K562 (cell line): ENCODE results near the gene LEPR. TPM values are rescaled to one million over a fixed set of nuclear protein-coding genes. Genes with fewer than 3 reads are reported as not detected.

Experiments used
- ATAC-seq: fragments of 200-7000 bp; cut with Tn5 transposase; 3 replicates; pipeline ENCODE4 v1.9.1; 2020; ENCODE audit warnings: moderate library complexity
- BruUV-seq: library from RNA; stranded (reverse); fragments of 400-500 nt; replicated peaks from 2 replicates; lab custom pipeline; 2021; lab: Mats Ljungman, UMichigan
- CTCF ChIA-PET: fragments of 300-600 bp; formaldehyde crosslinking; extraction: SDS; loops from one replicate; lab custom pipeline; 2021; ENCODE audit warnings: low intra/inter-chr PET ratio; lab: Yijun Ruan, JAX
- POLR2A ChIA-PET: fragments of 300-600, 350-650 bp; sonication (Branson Sonifier 250); formaldehyde crosslinking; extraction: SDS; loops from one replicate; lab custom pipeline; 2021; ENCODE audit warnings: antibody characterized with exemption, inconsistent platforms; lab: Yijun Ruan, JAX
- DNase-seq, 4 experiments: peaks; one replicate each; pipeline versions ENCODE4 v3.0.0 to v3.0.0-alpha.2; 2011 to 2018; ENCODE audit warnings: low spot score in 3 of 4, mixed read lengths in 3 of 4; ENCODE audit errors: extremely low read depth in 1 of 4
- FAIRE-seq: peaks from 2 replicates; lab custom pipeline; 2011; peaks lifted over from hg19 to GRCh38; lab: Jason Lieb, UNC
- H2AFZ ChIP-seq: 2 replicates; pipeline ENCODE4 v1.6.0; 2011; ENCODE audit warnings: low read depth, low read length, control low read depth, inconsistent platforms
- H3K27ac ChIP-seq: fragments of 200-600 bp; 3 replicates; pipeline ENCODE4 v1.8.0; 2011; ENCODE audit warnings: low read depth, mild to moderate bottlenecking, control low read depth, inconsistent platforms, low read length, moderate library complexity, mixed read lengths; ENCODE audit errors: extremely low read depth
- H3K27me3 ChIP-seq, 2 experiments: fragments of 300-600 bp in 1 of 2; 2 replicates in 1 of 2; 3 replicates in 1 of 2; pipeline versions ENCODE4 v1.6.0 to v1.8.0; 2011; ENCODE audit warnings: inconsistent platforms in 2 of 2, low read length in 2 of 2, mild to moderate bottlenecking in 1 of 2, mixed read lengths in 1 of 2, moderate library complexity in 1 of 2; ENCODE audit not compliant: control insufficient read depth in 2 of 2, insufficient read depth in 2 of 2
- H3K36me3 ChIP-seq: fragments of 300-600 bp; 3 replicates; pipeline ENCODE4 v1.8.0; 2011; ENCODE audit warnings: mild to moderate bottlenecking, low read length, inconsistent platforms; ENCODE audit not compliant: control insufficient read depth, insufficient read depth
- H3K4me1 ChIP-seq, 2 experiments: fragments of 200-600 bp in 1 of 2; replicated peaks in 1 of 2; 2 replicates in 1 of 2; 3 replicates in 1 of 2; pipeline versions ENCODE4 v1.5.1 to v1.8.0; 2011; ENCODE audit warnings: inconsistent platforms in 2 of 2, low read length in 2 of 2, mild to moderate bottlenecking in 1 of 2, mixed read lengths in 1 of 2, moderate library complexity in 1 of 2; ENCODE audit not compliant: control insufficient read depth in 2 of 2, insufficient read depth in 2 of 2
- H3K4me2 ChIP-seq: 2 replicates; pipeline ENCODE4 v1.6.1; 2011; ENCODE audit warnings: low read length, control low read depth, inconsistent platforms, mixed read lengths; ENCODE audit not compliant: insufficient read depth
- H3K4me3 ChIP-seq: fragments of 200-600 bp; sonication (generic), shearing (Covaris generic); 2 replicates; pipeline ENCODE4 v1.5.1; 2016; ENCODE audit warnings: control low read depth, inconsistent platforms
- H3K79me2 ChIP-seq: fragments of 200-600 bp; 3 replicates; pipeline ENCODE4 v1.8.0; 2011; ENCODE audit warnings: low read length, inconsistent platforms; ENCODE audit not compliant: control insufficient read depth, insufficient read depth
- H3K9ac ChIP-seq, 2 experiments: 2 replicates each; pipeline versions ENCODE4 v1.6.0 to v1.6.1; 2011; ENCODE audit warnings: low read depth in 2 of 2, low read length in 2 of 2, control low read depth in 1 of 2, inconsistent platforms in 1 of 2, mild to moderate bottlenecking in 1 of 2, mixed read lengths in 1 of 2; ENCODE audit not compliant: insufficient read depth in 1 of 2
- H3K9me1 ChIP-seq: one replicate; pipeline ENCODE4 v1.6.0; 2011; ENCODE audit warnings: inconsistent platforms, mild to moderate bottlenecking, low read length, moderate library complexity; ENCODE audit not compliant: control insufficient read depth, insufficient read depth
- H3K9me3 ChIP-seq: replicated peaks from 2 replicates; pipeline ENCODE4 v1.5.1; 2011; ENCODE audit warnings: low read depth, low read length, inconsistent platforms; ENCODE audit not compliant: control insufficient read depth, insufficient read depth
- H4K20me1 ChIP-seq: replicated peaks from 2 replicates; pipeline ENCODE4 v1.6.1; 2011; ENCODE audit warnings: low read length, inconsistent platforms, mixed read lengths; ENCODE audit not compliant: control insufficient read depth, insufficient read depth
- ADNP ChIP-seq: fragments of 200-800 bp; sonication (Bioruptor generic); IDR thresholded peaks from 2 replicates; pipeline ENCODE4 v1.6.1; 2016; ENCODE audit warnings: missing genetic modification characterization, missing compliant biosample characterization
- BCOR ChIP-seq: fragments of 450-650 bp; IDR thresholded peaks from 2 replicates; pipeline ENCODE4 v1.6.1; 2016
- KDM1A ChIP-seq, 2 experiments: fragments of 450-650 bp; IDR thresholded peaks; 2 replicates each; pipeline ENCODE4 v1.6.1; 2016; ENCODE audit warnings: mild to moderate bottlenecking in 2 of 2
- MXI1 ChIP-seq: IDR thresholded peaks from 2 replicates; pipeline ENCODE4 v1.6.1; 2011; ENCODE audit warnings: low read depth, mild to moderate bottlenecking, improper control_type of control experiment, low read length
- NR1H2 ChIP-seq: sonication (generic); formaldehyde crosslinking; IDR thresholded peaks from 2 replicates; pipeline ENCODE4 v1.4.0; 2020; ENCODE audit warnings: mild to moderate bottlenecking, missing genetic modification reagents
- RBM25 ChIP-seq: fragments of 200-400 bp; formaldehyde crosslinking; IDR thresholded peaks from 2 replicates; pipeline ENCODE4 v1.6.1; 2018; ENCODE audit warnings: low read length, low read depth, moderate library complexity; ENCODE audit not compliant: severe bottlenecking
- ZNF644 ChIP-seq: fragments of 200-800 bp; sonication (Bioruptor generic); IDR thresholded peaks from 2 replicates; pipeline ENCODE4 v1.6.1; 2016; ENCODE audit warnings: low read depth, missing genetic modification characterization, missing compliant biosample characterization
- WGBS: fragments of 100-300 bp; shearing (Covaris generic); methylation state at CpG from one replicate; pipeline ENCODE4 v1.1.6; 2016; ENCODE audit warnings: low coverage, mixed read lengths; ENCODE audit not compliant: insufficient coverage; ENCODE audit errors: missing lambda C conversion rate; 5-methylcytosine and 5-hydroxymethylcytosine counted together
- in situ Hi-C: fragments of 300-500 bp; cut with MboI; formaldehyde crosslinking; loops from 4 replicates; pipeline ENCODE4 v1.15.0; 2018; ENCODE audit warnings: inconsistent platforms, mixed read lengths
- intact Hi-C: fragments of 100-400 bp; cut with micrococcal nuclease; formaldehyde crosslinking; loops from 2 replicates; pipeline ENCODE4 v1.14.2; 2022
- polyA plus RNA-seq, 8 experiments: library from polyadenylated mRNA; depleted of rRNA in 4 of 8; stranded (reverse) in 5 of 8; unstranded in 3 of 8; fragments of >200 nt; fragmentation: Nextera tagmentation in 2 of 8; fragmentation: Illumina TruSeq in 1 of 8; extraction: Ambion mirVana in 2 of 8; extraction: Trizol in 1 of 8; gene quantifications; 2 replicates each; pipeline versions ENCODE4 v1.2.1 to v1.2.3, GENCODE V29; 2011 to 2014; ENCODE audit warnings: inconsistent platforms in 1 of 8, missing spikeins in 1 of 8
- total RNA-seq, 7 experiments: library from RNA; depleted of rRNA in 6 of 7; stranded (reverse); fragments of >200 nt in 6 of 7; fragmentation: Illumina TruSeq in 2 of 7; extraction: Trizol in 2 of 7; gene quantifications; 2 replicates each; pipeline versions ENCODE4 v1.2.1 to v1.2.3, GENCODE V29; 2011 to 2021; ENCODE audit warnings: low replicate concordance in 1 of 7
- TF ChIP-seq, protein P1 (sequence below): sonication (generic); formaldehyde crosslinking; IDR thresholded peaks from 2 replicates; pipeline ENCODE4 v1.8.0; 2023; ENCODE audit warnings: mild to moderate bottlenecking, missing genetic modification reagents

Gene LEPR
- total and polyA plus RNA-seq, 9 of the 15 experiments (the other 6 are each of a cell fraction or from before 2014, with no cell fraction given), result 12.2 to 111 (median 43.1) TPM

- TF ChIP-seq ZNF644 (tag) (no peak), MXI1 (no peak), KDM1A (IDR thresholded peaks at IDR 0.05) (peak in 1 of 2 experiments; percentile 55; a peak in 1 of 4 replicates), NR1H2 (no peak), BCOR (peak; percentile 68; the same call in 1 of the 2 replicates), ADNP (peak; percentile 90), RBM25 (peak; percentile 94)
- TF ChIP-seq, protein P1, sequence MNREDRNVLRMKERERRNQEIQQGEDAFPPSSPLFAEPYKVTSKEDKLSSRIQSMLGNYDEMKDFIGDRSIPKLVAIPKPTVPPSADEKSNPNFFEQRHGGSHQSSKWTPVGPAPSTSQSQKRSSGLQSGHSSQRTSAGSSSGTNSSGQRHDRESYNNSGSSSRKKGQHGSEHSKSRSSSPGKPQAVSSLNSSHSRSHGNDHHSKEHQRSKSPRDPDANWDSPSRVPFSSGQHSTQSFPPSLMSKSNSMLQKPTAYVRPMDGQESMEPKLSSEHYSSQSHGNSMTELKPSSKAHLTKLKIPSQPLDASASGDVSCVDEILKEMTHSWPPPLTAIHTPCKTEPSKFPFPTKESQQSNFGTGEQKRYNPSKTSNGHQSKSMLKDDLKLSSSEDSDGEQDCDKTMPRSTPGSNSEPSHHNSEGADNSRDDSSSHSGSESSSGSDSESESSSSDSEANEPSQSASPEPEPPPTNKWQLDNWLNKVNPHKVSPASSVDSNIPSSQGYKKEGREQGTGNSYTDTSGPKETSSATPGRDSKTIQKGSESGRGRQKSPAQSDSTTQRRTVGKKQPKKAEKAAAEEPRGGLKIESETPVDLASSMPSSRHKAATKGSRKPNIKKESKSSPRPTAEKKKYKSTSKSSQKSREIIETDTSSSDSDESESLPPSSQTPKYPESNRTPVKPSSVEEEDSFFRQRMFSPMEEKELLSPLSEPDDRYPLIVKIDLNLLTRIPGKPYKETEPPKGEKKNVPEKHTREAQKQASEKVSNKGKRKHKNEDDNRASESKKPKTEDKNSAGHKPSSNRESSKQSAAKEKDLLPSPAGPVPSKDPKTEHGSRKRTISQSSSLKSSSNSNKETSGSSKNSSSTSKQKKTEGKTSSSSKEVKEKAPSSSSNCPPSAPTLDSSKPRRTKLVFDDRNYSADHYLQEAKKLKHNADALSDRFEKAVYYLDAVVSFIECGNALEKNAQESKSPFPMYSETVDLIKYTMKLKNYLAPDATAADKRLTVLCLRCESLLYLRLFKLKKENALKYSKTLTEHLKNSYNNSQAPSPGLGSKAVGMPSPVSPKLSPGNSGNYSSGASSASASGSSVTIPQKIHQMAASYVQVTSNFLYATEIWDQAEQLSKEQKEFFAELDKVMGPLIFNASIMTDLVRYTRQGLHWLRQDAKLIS (CRISPR knock-in tag), result no peak
These were observed 21.5 kb upstream of the LEPR start for GRCh38 chr1:65399003-65399402.

More at GRCh38 chr1:65399003-65399402, 21.5 kb upstream of the LEPR start:
- Histone ChIP-seq H3K79me2 (no peaks in the 10 kb centered on the region), H3K27me3 (no peaks in the 10 kb centered on the region), H3K27ac (no peak overlapping the region), H3K9me3 (no peaks in the 10 kb centered on the region), H3K9ac (no peak overlapping the region), H4K20me1 (no peaks in the 10 kb centered on the region), H3K4me1 (no peaks in the 10 kb centered on the region), H3K36me3 (peaks cover 94% of the 10 kb centered on the region), H3K4me3 (no peak overlapping the region), H2AFZ (no peak overlapping the region), H3K9me1 (no peaks in the 10 kb centered on the region), H3K4me2 (no peak overlapping the region)
- ATAC-seq (no peak), DNase-seq (no peak), FAIRE-seq (no peak)
- BruUV-seq, result no TSS peak
- intact Hi-C loops, result no loop called here
- POLR2A ChIA-PET, result interaction anchor here (1.2 kb wide), 1 partner anchor 13 kb away, joined by 4 read pairs; no protein-coding TSS in a partner anchor
- in situ Hi-C loops, result no loop called here
- CTCF ChIA-PET, result no interaction called here
- 89% methylated on average over 1 of the region's 1 CpG for WGBS
